AG10803 (cell line): ENCODE measurements around the gene DENND1A.
A peak's percentile ranks its signal among the peaks of the same experiment; 100 is the strongest.
"Not testable (repeated sequence)": the region's sequence is repeated elsewhere in the genome, so short reads cannot be mapped to it uniquely, and the experiment has no call there.

Source experiments
- DNase-seq: peaks from one replicate; pipeline ENCODE4 v3.0.0; 2010; ENCODE audit warnings: low read depth
- H3K4me3 ChIP-seq: 2 replicates; pipeline ENCODE4 v1.5.1; 2011; ENCODE audit warnings: mild to moderate bottlenecking, low read length, control low read depth
- CTCF ChIP-seq: conservative IDR thresholded peaks from 2 replicates; pipeline ENCODE4 v1.5.1; 2011; ENCODE audit warnings: mild to moderate bottlenecking, low read length, control low read depth, inconsistent platforms

Gene DENND1A

GRCh38 chr9:123402981-123403509 is 526.9 kb downstream of the DENND1A start:
- DNase-seq, result no peak
- no peak for TF ChIP-seq CTCF
- no peak overlapping the region for H3K4me3 ChIP-seq

- peak; percentile 89 for TF ChIP-seq CTCF
- peak; percentile 53 for DNase-seq
Observed at GRCh38 chr9:123401879-123402513, 527.9 kb downstream of the DENND1A start.

GRCh38 chr9:123400926-123401503 is 528.9 kb downstream of the DENND1A start:
- peak; percentile 64 for DNase-seq
- H3K4me3 ChIP-seq, result no peak overlapping the region
- no peak for TF ChIP-seq CTCF

More at GRCh38 chr9:123401879-123402513, 527.9 kb downstream of the DENND1A start:
- no peak overlapping the region for H3K4me3 ChIP-seq

- no peak overlapping the region for H3K4me3 ChIP-seq
- TF ChIP-seq CTCF, result peak; percentile 46
- DNase-seq, result no peak
Observed at GRCh38 chr9:123399803-123400378, 530.0 kb downstream of the DENND1A start.

GRCh38 chr9:123398938-123399337 is 531.0 kb downstream of the DENND1A start:
- not testable (repeated sequence) for H3K4me3 ChIP-seq, DNase-seq

- H3K4me3 ChIP-seq, result no peak overlapping the region
- DNase-seq, result no peak
- no peak for TF ChIP-seq CTCF
Observed at GRCh38 chr9:123397975-123398374, 532.0 kb downstream of the DENND1A start.

GRCh38 chr9:123395689-123396511 is 534.0 kb downstream of the DENND1A start:
- no peak for TF ChIP-seq CTCF
- DNase-seq, result no peak
- H3K4me3 ChIP-seq, result no peak overlapping the region
